HEK293T (cell line): Measurements from ENCODE around the gene SPDYE4.

ENCODE experiments used
- ARNT ChIP-seq: fragments of 450-650 bp; IDR thresholded peaks from 2 replicates; pipeline ENCODE4 v1.6.1; 2017; ENCODE audit warnings: mild to moderate bottlenecking
- BHLHE40 ChIP-seq: fragments of 450-650 bp; IDR thresholded peaks from 2 replicates; pipeline ENCODE4 v1.6.1; 2016; ENCODE audit warnings: mild to moderate bottlenecking, moderate library complexity, borderline replicate concordance
- CTBP1 ChIP-seq: fragments of 450-650 bp; IDR thresholded peaks from 2 replicates; pipeline ENCODE4 v1.6.1; 2016; ENCODE audit warnings: borderline replicate concordance
- FOXA1 ChIP-seq: fragments of 450-650 bp; IDR thresholded peaks from 2 replicates; pipeline ENCODE4 v1.6.1; 2016; ENCODE audit warnings: mild to moderate bottlenecking
- FOXK2 ChIP-seq: fragments of 450-650 bp; IDR thresholded peaks from 2 replicates; pipeline ENCODE4 v1.6.1; 2016; ENCODE audit warnings: mild to moderate bottlenecking
- FOXM1 ChIP-seq: fragments of 450-650 bp; IDR thresholded peaks from 2 replicates; pipeline ENCODE4 v1.6.1; 2017; ENCODE audit warnings: mild to moderate bottlenecking, borderline replicate concordance
- HDGF ChIP-seq: fragments of 450-650 bp; IDR thresholded peaks from 2 replicates; pipeline ENCODE4 v1.6.1; 2017; ENCODE audit warnings: antibody characterized with exemption, borderline replicate concordance
- L3MBTL2 ChIP-seq: fragments of 450-650 bp; conservative IDR thresholded peaks from 2 replicates; pipeline ENCODE4 v1.6.1; 2016; ENCODE audit warnings: mild to moderate bottlenecking
- LEF1 ChIP-seq: fragments of 450-650 bp; IDR thresholded peaks from 2 replicates; pipeline ENCODE4 v1.6.1; 2017; ENCODE audit warnings: mild to moderate bottlenecking, borderline replicate concordance
- NFRKB ChIP-seq: fragments of 450-650 bp; IDR thresholded peaks from 2 replicates; pipeline ENCODE4 v1.6.1; 2016; ENCODE audit warnings: mild to moderate bottlenecking, moderate library complexity
- SP1 ChIP-seq: fragments of 450-650 bp; IDR thresholded peaks from 2 replicates; pipeline ENCODE4 v1.6.1; 2017
- SUZ12 ChIP-seq: fragments of 450-650 bp; IDR thresholded peaks from 2 replicates; pipeline ENCODE4 v1.6.1; 2016; ENCODE audit warnings: mild to moderate bottlenecking
- ZNF384 ChIP-seq: fragments of 450-650 bp; IDR thresholded peaks from 2 replicates; pipeline ENCODE4 v1.6.1; 2016
- TF ChIP-seq, protein P1 (sequence below): fragments of 450-650 bp; IDR thresholded peaks from 2 replicates; pipeline ENCODE4 v1.6.1; 2016

DNA sequence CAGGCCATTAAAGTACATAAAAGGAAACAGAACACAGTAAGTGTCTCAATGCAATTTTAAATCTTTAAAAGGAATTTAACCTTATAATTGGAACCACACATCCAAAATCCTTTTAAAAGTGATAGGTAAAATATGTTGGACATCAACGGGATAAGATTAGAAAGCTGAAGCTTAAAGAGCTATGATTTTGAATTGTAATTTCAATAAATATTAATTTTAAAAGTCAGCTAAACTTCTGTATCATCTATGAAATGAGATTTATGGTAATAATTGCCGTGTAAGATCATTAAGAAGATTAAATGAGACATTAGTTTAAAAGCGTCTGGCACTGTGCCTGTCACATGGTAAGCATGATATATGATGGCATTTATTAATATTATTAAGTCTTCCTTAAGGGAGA lies 45.0 kb downstream of the SPDYE4 start:
- TF ChIP-seq ARNT (no peak), L3MBTL2 (no peak), FOXM1 (no peak), SUZ12 (no peak), BHLHE40 (no peak), ZNF384 (no peak), FOXA1 (no peak), HDGF (no peak), NFRKB (no peak), CTBP1 (no peak), SP1 (no peak), FOXK2 (no peak), LEF1 (no peak)
- TF ChIP-seq, protein P1, sequence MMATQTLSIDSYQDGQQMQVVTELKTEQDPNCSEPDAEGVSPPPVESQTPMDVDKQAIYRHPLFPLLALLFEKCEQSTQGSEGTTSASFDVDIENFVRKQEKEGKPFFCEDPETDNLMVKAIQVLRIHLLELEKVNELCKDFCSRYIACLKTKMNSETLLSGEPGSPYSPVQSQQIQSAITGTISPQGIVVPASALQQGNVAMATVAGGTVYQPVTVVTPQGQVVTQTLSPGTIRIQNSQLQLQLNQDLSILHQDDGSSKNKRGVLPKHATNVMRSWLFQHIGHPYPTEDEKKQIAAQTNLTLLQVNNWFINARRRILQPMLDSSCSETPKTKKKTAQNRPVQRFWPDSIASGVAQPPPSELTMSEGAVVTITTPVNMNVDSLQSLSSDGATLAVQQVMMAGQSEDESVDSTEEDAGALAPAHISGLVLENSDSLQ, result no peak
